A549 (cell line): Measurements from ENCODE around the gene BMERB1. TPM values are rescaled to one million over a fixed set of nuclear protein-coding genes. Genes with fewer than 3 reads are reported as not detected.

Experiments used
- ATAC-seq, 2 experiments: fragments of 200-7000 bp in 1 of 2; fragments of >200 bp in 1 of 2; cut with Nextera tagmentation in 1 of 2; cut with Tn5 transposase in 1 of 2; 3 replicates each; pipeline versions ENCODE4 v1.8.0 to v1.9.1; 2018 to 2020; ENCODE audit warnings: mild to moderate bottlenecking in 1 of 2, moderate library complexity in 1 of 2
- CTCF ChIA-PET: fragments of 300-600 bp; sonication (Branson Sonifier 250); formaldehyde crosslinking; extraction: SDS; loops from one replicate; lab custom pipeline; 2021; ENCODE audit warnings: antibody characterized with exemption, inconsistent platforms; lab: Yijun Ruan, JAX
- POLR2A ChIA-PET: fragments of 350-600 bp; formaldehyde crosslinking; extraction: SDS; loops from one replicate; lab custom pipeline; 2021; ENCODE audit warnings: antibody characterized with exemption, inconsistent platforms; lab: Yijun Ruan, JAX
- DNase-seq, 2 experiments: peaks; one replicate each; pipeline versions ENCODE4 v3.0.0 to v3.0.0-alpha.2; 2011 to 2016; ENCODE audit warnings: low read depth in 1 of 2, low spot score in 1 of 2
- FAIRE-seq: peaks from 2 replicates; lab custom pipeline; 2011; peaks lifted over from hg19 to GRCh38; lab: Jason Lieb, UNC
- H3K27ac ChIP-seq, 2 experiments: fragments of >200 bp; sonication (Bioruptor Twin); formaldehyde crosslinking; 3 replicates each; pipeline ENCODE4 v1.5.1; 2016 to 2017
- H3K4me1 ChIP-seq: fragments of >200 bp; sonication (Bioruptor Twin); formaldehyde crosslinking; 3 replicates; pipeline ENCODE4 v1.6.1; 2016
- H3K4me2 ChIP-seq: fragments of >200 bp; sonication (Bioruptor Twin); formaldehyde crosslinking; 3 replicates; pipeline ENCODE4 v1.6.1; 2016
- H3K4me3 ChIP-seq: fragments of >200 bp; sonication (Bioruptor Twin); formaldehyde crosslinking; 3 replicates; pipeline ENCODE4 v1.5.1; 2016
- H3K9me3 ChIP-seq: fragments of >200 bp; sonication (Bioruptor Twin); formaldehyde crosslinking; 3 replicates; pipeline ENCODE4 v1.6.1; 2016
- BHLHE40 ChIP-seq: IDR thresholded peaks from 2 replicates; pipeline ENCODE4 v1.6.1; 2012; ENCODE audit warnings: low read depth, low read length, inconsistent platforms
- CBX8 ChIP-seq: fragments of 200-600 bp; sonication (generic); IDR thresholded peaks from 2 replicates; pipeline ENCODE4 v1.6.1; 2016
- CEBPB ChIP-seq, 2 experiments: fragments of >200 bp in 1 of 2; sonication (Bioruptor Twin) in 1 of 2; formaldehyde crosslinking in 1 of 2; IDR thresholded peaks; 2 replicates each; pipeline ENCODE4 v1.6.1; 2012 to 2016
- CHD4 ChIP-seq: fragments of 200-600 bp; sonication (generic); IDR thresholded peaks from 2 replicates; pipeline ENCODE4 v1.6.1; 2016; ENCODE audit warnings: antibody characterized with exemption, mild to moderate bottlenecking, borderline replicate concordance
- EHF ChIP-seq: fragments of 250-450 bp; sonication (Bioruptor Pico); IDR thresholded peaks from 2 replicates; pipeline ENCODE4 v1.5.0; 2020; ENCODE audit warnings: mild to moderate bottlenecking
- EHMT2 ChIP-seq: fragments of 200-600 bp; sonication (generic); IDR thresholded peaks from 2 replicates; pipeline ENCODE4 v1.6.1; 2016; ENCODE audit warnings: antibody characterized with exemption, low read depth, mild to moderate bottlenecking, moderate library complexity
- ESRRA ChIP-seq: fragments of 150-350 bp; IDR thresholded peaks from 2 replicates; pipeline ENCODE4 v1.6.1; 2014; ENCODE audit warnings: mild to moderate bottlenecking, low read length, borderline replicate concordance
- FOSB ChIP-seq: fragments of 250-450 bp; sonication (Bioruptor Pico); IDR thresholded peaks from 2 replicates; pipeline ENCODE4 v1.5.0; 2020; ENCODE audit warnings: mild to moderate bottlenecking, moderate library complexity
- FOXS1 ChIP-seq: fragments of 250-450 bp; sonication (Bioruptor Pico); IDR thresholded peaks from 2 replicates; pipeline ENCODE4 v1.5.0; 2020; ENCODE audit warnings: mild to moderate bottlenecking, moderate library complexity
- HDAC2 ChIP-seq: fragments of 200-600 bp; sonication (generic); IDR thresholded peaks from 2 replicates; pipeline ENCODE4 v1.6.1; 2016
- HOXB13 ChIP-seq: fragments of 250-450 bp; sonication (Bioruptor Pico); IDR thresholded peaks from 2 replicates; pipeline ENCODE4 v1.5.0; 2020; ENCODE audit warnings: low read depth, mild to moderate bottlenecking, moderate library complexity
- KDM5A ChIP-seq: fragments of 200-600 bp; sonication (generic); IDR thresholded peaks from 2 replicates; pipeline ENCODE4 v1.6.1; 2016; ENCODE audit warnings: antibody characterized with exemption, mild to moderate bottlenecking
- NFE2L2 ChIP-seq: fragments of 150-350 bp; conservative IDR thresholded peaks from 2 replicates; pipeline ENCODE4 v1.6.1; 2014; ENCODE audit warnings: low read length
- NR3C1 ChIP-seq: fragments of >200 bp; sonication (Bioruptor Twin); formaldehyde crosslinking; IDR thresholded peaks from 3 replicates; pipeline ENCODE4 v1.6.1; 2017
- PHF8 ChIP-seq: fragments of 200-600 bp; sonication (generic); IDR thresholded peaks from 2 replicates; pipeline ENCODE4 v1.6.1; 2016; ENCODE audit warnings: low read depth, mild to moderate bottlenecking, antibody characterized with exemption, moderate library complexity, borderline replicate concordance
- POLR2A ChIP-seq: IDR thresholded peaks from 2 replicates; pipeline ENCODE4 v1.6.1; 2012; ENCODE audit warnings: mild to moderate bottlenecking, low read length
- ZNF302 ChIP-seq: fragments of 250-450 bp; sonication (Bioruptor Pico); IDR thresholded peaks from 2 replicates; pipeline ENCODE4 v1.9.0; 2021; ENCODE audit warnings: inconsistent platforms, mild to moderate bottlenecking, moderate library complexity
- ZSCAN20 ChIP-seq: fragments of 250-450 bp; sonication (Bioruptor Pico); IDR thresholded peaks from 2 replicates; pipeline ENCODE4 v1.8.0; 2022; ENCODE audit warnings: mild to moderate bottlenecking, moderate library complexity
- WGBS: methylation state at CpG from one replicate; pipeline ENCODE4 v1.1.6; 2017; ENCODE audit errors: missing lambda C conversion rate; 5-methylcytosine and 5-hydroxymethylcytosine counted together
- polyA plus RNA-seq, 4 experiments: library from polyadenylated mRNA; depleted of rRNA in 3 of 4; stranded (reverse); fragments of >200 nt; fragmentation: RNase III in 1 of 4; extraction: RNeasy Plus Mini Kit Qiagen cat#74134 plus additional on column Dnase treatment in 1 of 4; gene quantifications; 2 replicates in 3 of 4; 3 replicates in 1 of 4; pipeline ENCODE4 v1.2.3, GENCODE V29; 2011 to 2017
- TF ChIP-seq, protein P1 (sequence below): fragments of 150-350 bp; IDR thresholded peaks from 2 replicates; pipeline ENCODE4 v1.6.1; 2014; ENCODE audit warnings: low read depth, mild to moderate bottlenecking, low read length
- TF ChIP-seq, protein P2 (sequence below): fragments of 450-650 bp; IDR thresholded peaks from 2 replicates; pipeline ENCODE4 v1.6.1; 2014; ENCODE audit warnings: antibody characterized with exemption
- TF ChIP-seq, protein P3 (sequence below): fragments of 250-450 bp; sonication (Bioruptor Pico); IDR thresholded peaks from 2 replicates; pipeline ENCODE4 v1.5.0; 2021; ENCODE audit warnings: mild to moderate bottlenecking, moderate library complexity, borderline replicate concordance

Gene BMERB1
- polyA plus RNA-seq, 2 of the 4 experiments (the other 2 are of a cell fraction), result 44.7 to 48.9 TPM

DNA sequence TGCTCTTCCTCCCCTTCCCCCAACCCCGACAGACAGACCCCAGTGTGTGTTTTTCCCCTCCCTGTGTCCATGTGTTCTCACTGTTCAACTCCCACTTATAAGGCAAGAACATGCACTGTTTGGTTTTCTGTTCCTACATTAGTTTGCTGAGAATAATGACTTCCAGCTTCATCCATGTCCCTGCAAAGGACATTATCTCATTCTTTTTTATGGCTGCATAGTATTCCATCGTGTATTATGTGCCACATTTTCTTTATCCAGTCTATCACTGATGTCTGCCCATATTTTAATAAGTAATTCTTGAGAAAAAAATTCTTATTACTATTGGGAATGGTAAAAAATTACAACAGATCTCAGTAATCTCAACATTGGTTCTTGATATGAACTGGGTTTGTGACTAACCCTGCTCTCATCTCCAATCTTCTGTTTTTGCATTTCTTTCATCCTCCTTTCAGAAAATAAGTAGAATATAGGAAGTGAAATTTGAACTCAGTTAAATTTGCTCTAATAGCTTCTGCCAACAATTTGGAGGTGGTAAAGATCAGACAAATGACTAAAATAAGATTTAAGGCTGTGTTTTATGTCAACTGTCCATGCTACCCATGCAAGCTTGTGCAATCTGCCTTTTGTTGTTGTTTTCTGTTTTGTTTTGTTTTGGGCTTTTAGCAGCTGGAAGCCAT lies 197.5 kb downstream of the BMERB1 start:
- Histone ChIP-seq H3K27ac (no peak overlapping the region), H3K4me1 (peaks cover 12% of the 10 kb centered on the region; the same call in 2 of the 3 replicates)
- POLR2A ChIA-PET, result no interaction called here
- no peak for FAIRE-seq
- no peak for ATAC-seq
- no peak for TF ChIP-seq EHMT2
- TF ChIP-seq CEBPB (IDR thresholded peaks at IDR 0.05), result no peak
- no peak for TF ChIP-seq FOSB (CRISPR knock-in tag)
- TF ChIP-seq CHD4, result no peak
- no peak for TF ChIP-seq NR3C1
- TF ChIP-seq BHLHE40, result no peak
- TF ChIP-seq NFE2L2, result no peak
- TF ChIP-seq CBX8, result no peak
- TF ChIP-seq, protein P1, sequence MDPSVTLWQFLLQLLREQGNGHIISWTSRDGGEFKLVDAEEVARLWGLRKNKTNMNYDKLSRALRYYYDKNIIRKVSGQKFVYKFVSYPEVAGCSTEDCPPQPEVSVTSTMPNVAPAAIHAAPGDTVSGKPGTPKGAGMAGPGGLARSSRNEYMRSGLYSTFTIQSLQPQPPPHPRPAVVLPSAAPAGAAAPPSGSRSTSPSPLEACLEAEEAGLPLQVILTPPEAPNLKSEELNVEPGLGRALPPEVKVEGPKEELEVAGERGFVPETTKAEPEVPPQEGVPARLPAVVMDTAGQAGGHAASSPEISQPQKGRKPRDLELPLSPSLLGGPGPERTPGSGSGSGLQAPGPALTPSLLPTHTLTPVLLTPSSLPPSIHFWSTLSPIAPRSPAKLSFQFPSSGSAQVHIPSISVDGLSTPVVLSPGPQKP, result no peak
- no peak for TF ChIP-seq FOXS1
- TF ChIP-seq, protein P2, sequence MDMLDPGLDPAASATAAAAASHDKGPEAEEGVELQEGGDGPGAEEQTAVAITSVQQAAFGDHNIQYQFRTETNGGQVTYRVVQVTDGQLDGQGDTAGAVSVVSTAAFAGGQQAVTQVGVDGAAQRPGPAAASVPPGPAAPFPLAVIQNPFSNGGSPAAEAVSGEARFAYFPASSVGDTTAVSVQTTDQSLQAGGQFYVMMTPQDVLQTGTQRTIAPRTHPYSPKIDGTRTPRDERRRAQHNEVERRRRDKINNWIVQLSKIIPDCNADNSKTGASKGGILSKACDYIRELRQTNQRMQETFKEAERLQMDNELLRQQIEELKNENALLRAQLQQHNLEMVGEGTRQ, result no peak
- no peak for TF ChIP-seq PHF8
- no peak for TF ChIP-seq HDAC2
- TF ChIP-seq ESRRA, result no peak
- TF ChIP-seq ZNF302, result no peak
- TF ChIP-seq, protein P3, sequence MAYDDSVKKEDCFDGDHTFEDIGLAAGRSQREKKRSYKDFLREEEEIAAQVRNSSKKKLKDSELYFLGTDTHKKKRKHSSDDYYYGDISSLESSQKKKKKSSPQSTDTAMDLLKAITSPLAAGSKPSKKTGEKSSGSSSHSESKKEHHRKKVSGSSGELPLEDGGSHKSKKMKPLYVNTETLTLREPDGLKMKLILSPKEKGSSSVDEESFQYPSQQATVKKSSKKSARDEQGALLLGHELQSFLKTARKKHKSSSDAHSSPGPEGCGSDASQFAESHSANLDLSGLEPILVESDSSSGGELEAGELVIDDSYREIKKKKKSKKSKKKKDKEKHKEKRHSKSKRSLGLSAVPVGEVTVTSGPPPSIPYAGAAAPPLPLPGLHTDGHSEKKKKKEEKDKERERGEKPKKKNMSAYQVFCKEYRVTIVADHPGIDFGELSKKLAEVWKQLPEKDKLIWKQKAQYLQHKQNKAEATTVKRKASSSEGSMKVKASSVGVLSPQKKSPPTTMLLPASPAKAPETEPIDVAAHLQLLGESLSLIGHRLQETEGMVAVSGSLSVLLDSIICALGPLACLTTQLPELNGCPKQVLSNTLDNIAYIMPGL (CRISPR knock-in tag), result no peak
- no peak for TF ChIP-seq HOXB13
- TF ChIP-seq POLR2A, result no peak
- no peak for TF ChIP-seq EHF (CRISPR knock-in tag)
- TF ChIP-seq, all 56 proteins: peak for 0
- 95% methylated on average over 2 of the region's 2 CpGs for WGBS
- H3K4me3 ChIP-seq, result no peak overlapping the region
- no peaks in the 10 kb centered on the region for H3K9me3 ChIP-seq
- H3K4me2 ChIP-seq, result no peak overlapping the region
- no peak for DNase-seq
- CTCF ChIA-PET, result interaction anchor here (1.0 to 1.2 kb wide), 2 partner anchors 10 to 204 kb away, joined by 3 read pairs; no protein-coding TSS in a partner anchor

DNA sequence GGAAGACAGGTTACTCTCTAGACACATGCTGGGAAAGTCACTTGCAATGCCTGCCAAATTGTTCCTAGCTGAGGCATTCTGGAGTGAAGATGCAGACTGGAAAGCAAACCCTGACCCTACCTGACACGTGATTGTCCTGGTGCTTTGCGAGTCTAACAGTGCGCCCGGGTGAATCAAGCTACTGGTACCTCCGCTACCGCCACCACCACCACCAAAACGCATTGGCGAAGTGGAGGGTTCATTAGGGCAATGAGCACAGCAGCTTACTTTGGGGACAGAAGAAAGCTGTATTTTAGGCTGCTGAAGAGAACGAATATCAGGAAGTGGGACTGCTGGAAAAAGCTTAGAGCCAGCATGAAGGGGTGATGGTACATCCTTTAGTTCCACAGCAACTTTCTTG lies 201.5 kb downstream of the BMERB1 start:
- no peak overlapping the region for H3K27ac ChIP-seq
- ATAC-seq, result no peak
- WGBS, result 91% methylated on average over 9 of the region's 9 CpGs
- no peak overlapping the region for H3K4me3 ChIP-seq
- ChIA-PET CTCF (interaction anchor here (0.6 to 1.2 kb wide), 2 partner anchors 59 to 64 kb away, joined by 3 to 4 read pairs; no protein-coding TSS in a partner anchor), POLR2A (no interaction called here)
- H3K4me1 ChIP-seq, result peaks cover 3% of the 10 kb centered on the region; the same call in 2 of the 3 replicates
- TF ChIP-seq NFE2L2 (no peak), KDM5A (no peak), ZNF302 (no peak), ZSCAN20 (CRISPR knock-in tag) (no peak)
- TF ChIP-seq, protein P3 (CRISPR knock-in tag), result no peak
- no peak overlapping the region for H3K4me2 ChIP-seq
- FAIRE-seq, result no peak
- DNase-seq, result no peak
- H3K9me3 ChIP-seq, result no peaks in the 10 kb centered on the region
